A673 (cell line): ENCODE measurements around the gene C1orf198. TPM values are rescaled to one million over a fixed set of nuclear protein-coding genes. Genes with fewer than 3 reads are reported as not detected.
"Not testable (repeated sequence)": the region's sequence is repeated elsewhere in the genome, so short reads cannot be mapped to it uniquely, and the experiment has no call there.

Experiments
- BruUV-seq: library from RNA; stranded (reverse); fragments of 400-500 nt; replicated peaks from 2 replicates; lab custom pipeline; 2021; lab: Mats Ljungman, UMichigan
- CTCF ChIA-PET: fragments of 300-600 bp; sonication (Branson Sonifier 250); formaldehyde crosslinking; loops from one replicate; lab custom pipeline; 2022; ENCODE audit warnings: antibody characterized with exemption; lab: Charles Lee
- POLR2A ChIA-PET: fragments of 300-600 bp; sonication (Branson Sonifier 250); formaldehyde crosslinking; loops from one replicate; lab custom pipeline; 2022; ENCODE audit warnings: antibody characterized with exemption; ENCODE audit not compliant: low non-redundant PET; lab: Charles Lee
- DNase-seq: peaks from one replicate; pipeline ENCODE4 v3.0.0-alpha.2; 2015; ENCODE audit warnings: low spot score
- H3K27ac ChIP-seq: fragments of 200-600 bp; sonication (generic); 2 replicates; pipeline ENCODE4 v1.5.1; 2016; ENCODE audit warnings: mixed run types, low read depth, mild to moderate bottlenecking, mixed read lengths, antibody characterized with exemption, low read length; ENCODE audit not compliant: poor library complexity, severe bottlenecking
- H3K27me3 ChIP-seq: fragments of 200-600 bp; sonication (generic); replicated peaks from 2 replicates; pipeline ENCODE4 v1.6.1; 2017; ENCODE audit warnings: mixed run types, low read depth, mild to moderate bottlenecking, mixed read lengths, antibody characterized with exemption, low read length; ENCODE audit not compliant: insufficient read depth, poor library complexity
- H3K36me3 ChIP-seq: fragments of 200-600 bp; sonication (generic); 2 replicates; pipeline ENCODE4 v1.6.1; 2016; ENCODE audit warnings: mixed run types, mild to moderate bottlenecking, mixed read lengths, antibody characterized with exemption, low read length; ENCODE audit not compliant: insufficient read depth, poor library complexity, severe bottlenecking
- H3K4me1 ChIP-seq: fragments of 200-600 bp; sonication (generic); 2 replicates; pipeline ENCODE4 v1.6.1; 2017; ENCODE audit warnings: mixed run types, mild to moderate bottlenecking, mixed read lengths, antibody characterized with exemption, low read length; ENCODE audit not compliant: insufficient read depth, poor library complexity, severe bottlenecking
- H3K4me3 ChIP-seq: fragments of 200-600 bp; sonication (generic); 2 replicates; pipeline ENCODE4 v1.5.1; 2016; ENCODE audit warnings: low read depth, mixed run types, mild to moderate bottlenecking, mixed read lengths, low read length; ENCODE audit not compliant: poor library complexity, severe bottlenecking
- H3K9me3 ChIP-seq: fragments of 200-600 bp; sonication (generic); 2 replicates; pipeline ENCODE4 v1.6.1; 2016; ENCODE audit warnings: mixed run types, low read depth, mild to moderate bottlenecking, mixed read lengths, antibody characterized with exemption, low read length; ENCODE audit not compliant: poor library complexity, severe bottlenecking
- CTCF ChIP-seq: fragments of 300-800, 200-600 bp; sonication (generic); conservative IDR thresholded peaks from 2 replicates; pipeline ENCODE4 v1.5.1; 2017; ENCODE audit warnings: low read depth, mild to moderate bottlenecking, antibody characterized with exemption, low read length, moderate library complexity, mixed read lengths
- EZH2 ChIP-seq: fragments of 200-600 bp; sonication (generic); IDR thresholded peaks from 2 replicates; pipeline ENCODE4 v1.6.1; 2017; ENCODE audit warnings: borderline replicate concordance, low read depth, mild to moderate bottlenecking, mixed read lengths, antibody characterized with exemption, low read length; ENCODE audit not compliant: poor library complexity, severe bottlenecking
- intact Hi-C: fragments of 100-400 bp; cut with micrococcal nuclease; formaldehyde crosslinking; loops from one replicate; pipeline ENCODE4 v1.10.0; 2022; ENCODE audit not compliant: unreplicated experiment
- total RNA-seq: library from RNA; stranded (reverse); gene quantifications from 2 replicates; pipeline ENCODE4 v1.2.3, GENCODE V29; 2021

C1orf198 gene
- total RNA-seq, 1 experiment from 2014 or later = 42.4 TPM

DNA sequence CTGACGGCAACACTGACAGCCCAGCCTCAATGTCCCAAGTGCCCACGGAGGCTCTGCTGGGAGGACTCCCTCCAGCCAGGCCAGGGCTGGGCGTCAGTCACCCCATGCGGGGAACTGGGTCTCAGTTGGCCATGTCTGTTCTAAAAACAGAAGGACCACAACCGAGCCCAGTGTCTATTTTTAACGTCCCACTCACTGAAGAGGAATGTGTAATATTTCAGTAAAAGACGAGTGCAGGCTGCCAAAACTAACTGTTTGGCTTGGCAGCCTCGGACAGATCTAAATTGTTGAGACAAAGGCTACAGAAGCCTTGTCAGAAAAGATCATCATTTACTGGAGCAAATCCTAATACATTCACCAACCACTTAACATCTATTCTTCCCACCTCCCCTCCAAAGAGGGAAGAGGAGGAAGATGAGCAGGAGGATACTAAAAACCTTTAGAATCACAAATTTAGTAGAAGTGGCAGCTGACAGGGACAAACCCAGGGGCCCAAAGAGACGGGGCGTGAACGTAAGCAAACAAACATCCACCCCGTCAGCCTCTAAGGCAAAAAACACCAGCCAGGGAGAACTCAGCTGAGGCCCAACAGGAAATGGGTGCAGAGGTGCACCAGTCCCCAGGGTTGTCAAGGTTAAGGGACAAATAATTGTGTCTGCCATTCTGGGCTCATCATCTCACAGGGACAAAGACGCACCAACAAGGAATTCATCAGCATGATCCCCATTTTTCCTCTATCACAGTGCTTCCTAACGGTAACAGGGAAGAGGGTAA, 18.7 kb downstream of the C1orf198 start:
- Histone ChIP-seq H3K4me1 (peaks cover 4% of the 10 kb centered on the region), H3K27me3 (no peaks in the 10 kb centered on the region), H3K4me3 (no peak overlapping the region), H3K36me3 (peaks cover 7% of the 10 kb centered on the region), H3K27ac (no peak overlapping the region), H3K9me3 (no peaks in the 10 kb centered on the region)
- POLR2A ChIA-PET = no interaction called here
- CTCF ChIA-PET = no interaction called here
- intact Hi-C loops = no loop called here
- DNase-seq = no peak
- no peak for TF ChIP-seq CTCF
- TF ChIP-seq EZH2 = no peak
- no TSS peak for BruUV-seq

DNA sequence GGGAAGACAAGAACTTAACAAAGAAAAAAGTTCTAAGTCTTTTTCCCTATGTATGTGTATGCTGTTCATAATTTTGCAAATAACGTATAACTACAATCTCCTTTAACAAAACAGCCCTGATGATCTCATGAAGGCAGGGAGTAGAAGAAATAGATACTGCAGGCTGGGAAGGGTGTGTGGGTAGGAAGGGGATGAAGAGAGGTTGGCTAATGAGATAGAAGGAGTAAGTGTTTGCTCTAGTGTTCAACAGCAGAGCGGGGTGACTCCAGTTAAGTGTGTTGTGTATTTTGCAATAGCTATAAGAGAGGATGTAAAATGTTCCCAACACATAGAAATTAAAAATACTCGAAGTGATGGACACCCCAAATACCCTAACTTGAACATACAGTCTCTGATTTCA, 20.1 kb downstream of the C1orf198 start:
- Histone ChIP-seq H3K4me1 (peaks cover 4% of the 10 kb centered on the region), H3K27ac (no peak overlapping the region), H3K4me3 (no peak overlapping the region), H3K36me3 (peaks cover 7% of the 10 kb centered on the region), H3K9me3 (no peaks in the 10 kb centered on the region), H3K27me3 (no peaks in the 10 kb centered on the region)
- no peak for DNase-seq
- ChIA-PET POLR2A (no interaction called here), CTCF (no interaction called here)
- TF ChIP-seq CTCF (no peak), EZH2 (no peak)
- no TSS peak for BruUV-seq
- intact Hi-C loops = no loop called here

DNA sequence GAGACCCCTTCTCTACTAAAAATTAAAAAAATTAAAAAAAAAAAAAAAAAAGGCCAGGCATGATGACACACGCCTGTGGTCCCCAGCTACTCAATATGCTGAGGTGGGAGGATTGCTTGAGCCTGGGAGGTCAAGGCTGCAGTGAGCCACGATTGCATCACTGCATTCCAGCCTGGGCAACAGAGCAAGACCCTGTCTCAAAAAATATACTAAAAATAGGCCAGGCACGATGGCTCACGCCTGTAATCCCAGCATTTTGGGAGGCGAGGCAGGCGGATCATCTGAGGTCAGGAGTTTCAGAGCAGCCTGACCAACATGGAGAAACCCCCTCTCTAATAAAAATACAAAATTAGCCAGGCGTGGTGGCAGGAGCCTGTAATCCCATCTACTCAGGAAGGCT, 23.1 kb downstream of the C1orf198 start:
- H3K27ac ChIP-seq, H3K4me1 ChIP-seq, H3K9me3 ChIP-seq, DNase-seq, CTCF ChIA-PET, POLR2A ChIA-PET, BruUV-seq, H3K4me3 ChIP-seq, intact Hi-C loops, H3K36me3 ChIP-seq, H3K27me3 ChIP-seq: not testable (repeated sequence)

DNA sequence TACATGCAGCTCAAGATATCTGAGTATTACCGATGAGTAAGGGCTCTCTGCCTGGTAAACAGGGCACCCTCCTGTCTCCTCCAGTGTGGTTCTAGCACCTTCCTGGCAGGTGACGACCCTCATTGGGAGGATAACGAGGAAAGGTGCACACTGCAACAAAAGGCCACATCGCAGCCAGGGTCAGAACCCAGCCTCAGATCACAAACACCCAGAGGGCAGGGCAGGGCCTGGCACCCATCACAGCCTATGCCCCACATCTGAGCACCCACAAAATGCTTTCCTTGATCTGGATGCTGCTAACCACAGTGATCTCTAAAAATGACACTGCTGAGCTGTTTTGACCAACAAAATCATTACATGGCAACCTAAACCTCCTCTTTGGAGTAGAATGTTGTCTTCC, 23.8 kb downstream of the C1orf198 start:
- TF ChIP-seq EZH2 (no peak), CTCF (no peak)
- ChIA-PET POLR2A (no interaction called here), CTCF (no interaction called here)
- BruUV-seq = no TSS peak
- Histone ChIP-seq H3K36me3 (no peaks in the 10 kb centered on the region), H3K4me3 (no peak overlapping the region), H3K4me1 (peaks cover under 1% of the 10 kb centered on the region), H3K9me3 (no peaks in the 10 kb centered on the region), H3K27me3 (no peaks in the 10 kb centered on the region), H3K27ac (no peak overlapping the region)
- intact Hi-C loops = no loop called here
- no peak for DNase-seq
